OCI-LY3 (cell line): ENCODE results near the gene WNT9A.

Experiments used
- EZH2phosphoT487 ChIP-seq: fragments of 200-600 bp; shearing (Covaris generic); IDR thresholded peaks from 2 replicates; pipeline ENCODE4 v1.6.1; 2018; ENCODE audit warnings: antibody characterized with exemption, mixed run types, low read depth
- TF ChIP-seq, protein P1 (sequence below): fragments of 200-600, 300-600 bp; sonication (generic); IDR thresholded peaks from 2 replicates; pipeline ENCODE4 v1.5.1; 2014; ENCODE audit warnings: antibody characterized with exemption, low read length, low read depth

DNA sequence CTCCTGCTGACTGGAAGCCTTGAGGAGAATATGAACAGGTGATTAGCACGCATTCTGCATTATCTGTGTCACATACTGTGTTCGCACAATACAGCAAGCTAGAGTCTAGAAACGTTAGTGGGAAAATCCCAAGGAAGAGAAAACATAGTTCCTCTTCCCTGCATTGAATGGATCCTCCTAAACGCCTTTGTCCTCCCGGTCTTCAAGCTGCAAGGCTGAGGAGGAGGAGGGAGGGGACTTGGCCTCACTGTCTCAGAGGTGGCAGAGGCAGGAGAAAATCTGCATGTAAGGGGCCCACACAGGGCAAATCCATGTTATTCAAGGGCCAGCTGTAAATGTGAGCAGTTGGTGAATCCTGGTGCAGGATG, 34.4 kb downstream of the WNT9A start:
- TF ChIP-seq, protein P1, sequence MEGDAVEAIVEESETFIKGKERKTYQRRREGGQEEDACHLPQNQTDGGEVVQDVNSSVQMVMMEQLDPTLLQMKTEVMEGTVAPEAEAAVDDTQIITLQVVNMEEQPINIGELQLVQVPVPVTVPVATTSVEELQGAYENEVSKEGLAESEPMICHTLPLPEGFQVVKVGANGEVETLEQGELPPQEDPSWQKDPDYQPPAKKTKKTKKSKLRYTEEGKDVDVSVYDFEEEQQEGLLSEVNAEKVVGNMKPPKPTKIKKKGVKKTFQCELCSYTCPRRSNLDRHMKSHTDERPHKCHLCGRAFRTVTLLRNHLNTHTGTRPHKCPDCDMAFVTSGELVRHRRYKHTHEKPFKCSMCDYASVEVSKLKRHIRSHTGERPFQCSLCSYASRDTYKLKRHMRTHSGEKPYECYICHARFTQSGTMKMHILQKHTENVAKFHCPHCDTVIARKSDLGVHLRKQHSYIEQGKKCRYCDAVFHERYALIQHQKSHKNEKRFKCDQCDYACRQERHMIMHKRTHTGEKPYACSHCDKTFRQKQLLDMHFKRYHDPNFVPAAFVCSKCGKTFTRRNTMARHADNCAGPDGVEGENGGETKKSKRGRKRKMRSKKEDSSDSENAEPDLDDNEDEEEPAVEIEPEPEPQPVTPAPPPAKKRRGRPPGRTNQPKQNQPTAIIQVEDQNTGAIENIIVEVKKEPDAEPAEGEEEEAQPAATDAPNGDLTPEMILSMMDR, result no peak
- no peak for TF ChIP-seq EZH2phosphoT487
